Activated CD4-positive, alpha-beta T cell treated with anti-CD3 and anti-CD28 coated beads, Interleukin-2, amount 50 U/mL, for 48 hours (primary cell): Measurements from ENCODE around the gene NRG2.

Experiments used
- DNase-seq, 2 experiments: peaks; one replicate each; pipeline ENCODE4 v3.0.0-alpha.2; 2020

NRG2 gene

DNA sequence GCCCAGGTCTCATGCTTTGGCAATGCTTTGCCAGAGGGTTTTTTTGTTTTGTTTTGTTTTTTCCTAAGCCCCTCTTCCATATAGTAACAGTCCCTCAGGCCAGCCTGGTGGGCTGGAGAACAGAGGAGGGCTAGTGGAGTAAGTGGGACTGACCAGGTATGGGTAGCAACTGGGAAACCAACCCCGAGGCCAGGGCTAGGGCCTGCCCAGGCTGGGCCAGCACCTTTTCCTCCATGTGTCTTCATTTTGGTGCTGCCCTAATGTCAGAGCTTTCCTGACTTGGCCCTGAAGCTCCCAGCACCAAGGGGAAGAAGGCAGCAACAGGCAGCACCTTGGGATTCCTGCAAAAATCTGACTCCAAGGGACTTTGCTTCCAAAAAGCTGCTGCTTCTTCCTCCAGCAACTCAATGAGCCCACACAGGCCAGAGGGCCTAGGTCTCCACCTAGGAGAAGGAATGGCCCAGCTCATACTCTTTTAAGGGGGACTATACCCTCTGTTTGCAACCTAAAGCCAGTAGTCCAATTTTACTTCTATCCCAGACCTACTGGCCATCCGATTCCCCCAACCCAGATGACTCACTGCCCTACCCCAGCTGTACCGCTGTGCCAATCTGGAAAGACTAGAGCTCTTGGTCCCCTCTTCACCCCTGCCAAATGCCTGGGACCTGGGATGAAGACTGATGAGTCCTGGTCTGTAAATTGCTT, 142.4 kb downstream of the NRG2 start:
- no peak for DNase-seq

DNA sequence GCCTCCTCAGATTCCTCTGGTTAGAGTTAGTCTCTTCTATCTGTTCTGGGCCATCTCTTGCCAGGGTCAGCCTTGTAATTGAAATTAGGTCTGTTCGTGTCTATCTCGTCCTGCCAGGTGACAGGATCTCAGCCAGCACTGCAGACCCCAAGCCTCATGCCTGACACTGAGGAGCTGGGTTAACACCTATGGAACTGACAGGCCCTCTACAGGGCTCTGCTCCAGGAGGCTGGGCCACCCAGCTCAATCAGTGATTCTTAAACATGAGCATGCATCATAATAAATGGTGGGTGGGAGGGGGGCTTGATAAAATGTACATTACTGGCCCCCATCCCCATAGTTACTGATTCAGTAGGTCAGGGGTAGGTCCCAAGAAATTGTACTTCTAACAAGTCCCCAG, 144.1 kb downstream of the NRG2 start:
- DNase-seq = no peak

DNA sequence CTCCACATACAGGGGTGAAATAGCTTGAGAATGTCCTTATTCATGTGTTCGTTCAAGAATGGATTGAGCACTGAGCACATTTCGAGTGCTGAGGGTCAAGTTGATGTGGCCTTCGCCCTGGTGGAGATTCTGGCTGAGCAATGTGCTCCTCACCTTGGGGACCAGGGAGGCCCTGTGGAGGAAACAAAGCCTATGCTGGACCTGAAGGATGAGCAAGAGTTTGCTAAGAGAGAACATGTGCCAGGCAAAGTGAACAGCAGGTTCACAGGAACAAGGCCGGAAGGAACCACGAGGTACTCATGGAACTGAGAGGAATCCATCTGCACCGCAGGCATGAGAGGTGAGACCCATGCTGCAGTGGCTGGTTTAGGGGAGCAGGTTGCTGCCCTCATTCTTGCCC, 145.1 kb downstream of the NRG2 start:
- DNase-seq = no peak

DNA sequence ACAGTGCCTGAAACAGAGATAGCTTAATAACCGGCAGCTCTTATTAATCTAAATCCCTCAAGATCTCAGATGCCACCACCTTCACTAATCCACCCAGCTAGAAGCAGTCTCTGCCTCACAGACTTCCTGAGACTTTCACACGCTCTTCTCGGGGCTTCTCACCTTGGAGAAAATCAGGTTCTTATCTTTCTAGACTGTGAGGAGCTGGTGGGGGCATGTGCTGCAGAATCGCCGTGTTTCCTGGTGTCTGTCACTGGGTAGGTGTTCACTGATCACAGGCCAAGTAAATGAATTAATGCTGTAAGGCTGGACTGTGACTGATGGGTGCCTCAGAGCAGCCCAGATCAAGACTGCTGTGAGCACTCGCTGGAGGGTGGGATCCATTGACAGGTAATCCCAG, 145.8 kb downstream of the NRG2 start:
- no peak for DNase-seq

DNA sequence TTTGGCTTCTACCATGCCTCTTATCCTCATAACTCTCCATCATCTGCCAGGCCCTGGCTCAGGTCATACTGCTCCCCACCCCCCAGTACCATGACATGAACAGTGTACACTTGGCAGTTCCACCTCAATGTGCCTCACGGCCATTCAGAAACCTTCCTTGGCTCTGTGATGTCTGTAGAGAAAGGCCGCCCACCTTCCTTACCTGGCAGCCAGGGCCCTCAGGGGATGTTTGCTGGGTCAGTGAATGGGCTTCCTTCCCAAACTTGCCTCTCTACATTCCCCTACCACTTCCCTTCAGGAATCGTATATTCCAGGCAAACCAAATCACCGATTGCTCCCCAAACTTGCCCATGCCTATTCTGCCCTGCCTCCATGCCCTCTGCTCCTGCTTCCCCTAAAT, 146.4 kb downstream of the NRG2 start:
- DNase-seq = no peak

- DNase-seq = no peak
Observed at GRCh38 chr5:139895647-139896046, 147.5 kb downstream of the NRG2 start.

GRCh38 chr5:139895046-139895445, 148.1 kb downstream of the NRG2 start:
- DNase-seq = no peak

DNA sequence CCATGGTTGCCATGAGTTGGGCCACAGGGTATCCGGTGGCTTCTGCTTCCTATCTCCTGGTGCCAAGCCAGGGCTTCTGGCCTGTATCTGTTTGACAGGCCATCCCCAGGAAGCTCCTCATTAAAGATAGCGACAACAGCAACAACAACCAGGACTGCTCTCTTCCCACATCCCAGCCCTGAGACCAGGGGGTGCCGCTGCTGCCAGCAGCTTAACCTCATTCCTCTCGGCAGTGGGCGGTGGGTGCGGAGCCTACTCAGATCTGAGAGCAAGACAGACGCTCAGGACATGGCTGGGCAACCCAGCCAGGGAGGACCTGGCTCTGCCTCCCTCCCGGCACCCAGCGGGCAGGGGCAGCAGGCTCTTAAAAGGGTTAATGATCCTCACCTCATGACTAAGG, 149.2 kb downstream of the NRG2 start:
- DNase-seq = no peak

DNA sequence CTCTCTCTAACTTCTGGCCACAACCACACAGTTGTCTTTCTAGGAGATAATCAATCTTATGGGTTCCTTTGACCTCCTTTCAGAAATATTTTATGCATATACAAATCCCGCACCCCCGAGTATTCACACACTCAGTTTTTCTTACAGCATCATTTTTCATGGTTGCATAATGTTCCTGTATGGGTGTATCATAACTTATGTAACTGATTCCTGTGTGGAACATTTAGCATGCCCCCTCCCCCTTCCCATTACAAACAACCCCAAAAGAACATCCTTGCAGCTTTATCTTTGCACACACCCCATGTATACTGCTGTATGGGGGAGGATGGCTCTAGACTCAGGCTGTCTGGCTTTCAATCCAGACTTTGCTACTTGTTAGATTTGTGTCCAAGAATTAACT, 153.7 kb downstream of the NRG2 start:
- DNase-seq = no peak

GRCh38 chr5:139888370-139888769, 154.7 kb downstream of the NRG2 start:
- DNase-seq = no peak

DNA sequence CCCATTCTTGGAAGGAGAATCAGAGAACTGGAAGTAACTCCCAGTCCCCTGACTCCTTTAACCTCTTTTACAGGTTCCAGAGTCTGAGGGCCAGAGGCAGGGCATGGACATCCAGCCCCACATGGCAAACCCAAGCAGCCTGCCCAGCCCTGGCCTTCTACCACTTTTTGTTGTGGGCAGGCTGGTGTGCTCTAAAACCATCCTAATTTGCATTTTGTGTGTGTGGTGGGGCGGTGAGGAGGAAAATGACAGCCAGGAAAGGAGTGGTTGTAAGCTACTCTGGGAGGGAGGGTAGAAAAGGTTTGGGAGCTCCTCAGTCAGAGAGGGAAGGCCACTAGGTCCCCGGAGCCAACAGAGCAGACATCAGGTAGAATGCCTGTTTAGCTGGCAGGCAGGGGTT, 156.9 kb downstream of the NRG2 start:
- no peak for DNase-seq

DNA sequence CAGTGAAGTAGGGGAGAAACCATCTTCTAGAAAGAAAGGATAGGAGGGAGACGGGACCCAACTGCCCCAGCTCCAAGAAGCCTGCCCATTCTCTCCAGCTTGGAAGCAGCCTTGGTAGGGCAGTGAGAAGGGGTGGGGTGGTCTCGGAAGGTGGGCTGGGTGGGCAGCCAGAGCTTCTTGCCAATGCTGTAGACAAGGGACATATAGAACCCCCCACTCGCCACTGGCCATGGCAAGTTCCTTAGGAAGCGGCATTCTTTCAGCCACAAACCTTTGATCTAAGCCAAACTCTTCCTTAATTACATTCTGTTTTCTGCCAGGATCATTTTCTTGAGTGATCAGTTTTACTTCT, 157.3 kb downstream of the NRG2 start:
- no peak for DNase-seq

DNA sequence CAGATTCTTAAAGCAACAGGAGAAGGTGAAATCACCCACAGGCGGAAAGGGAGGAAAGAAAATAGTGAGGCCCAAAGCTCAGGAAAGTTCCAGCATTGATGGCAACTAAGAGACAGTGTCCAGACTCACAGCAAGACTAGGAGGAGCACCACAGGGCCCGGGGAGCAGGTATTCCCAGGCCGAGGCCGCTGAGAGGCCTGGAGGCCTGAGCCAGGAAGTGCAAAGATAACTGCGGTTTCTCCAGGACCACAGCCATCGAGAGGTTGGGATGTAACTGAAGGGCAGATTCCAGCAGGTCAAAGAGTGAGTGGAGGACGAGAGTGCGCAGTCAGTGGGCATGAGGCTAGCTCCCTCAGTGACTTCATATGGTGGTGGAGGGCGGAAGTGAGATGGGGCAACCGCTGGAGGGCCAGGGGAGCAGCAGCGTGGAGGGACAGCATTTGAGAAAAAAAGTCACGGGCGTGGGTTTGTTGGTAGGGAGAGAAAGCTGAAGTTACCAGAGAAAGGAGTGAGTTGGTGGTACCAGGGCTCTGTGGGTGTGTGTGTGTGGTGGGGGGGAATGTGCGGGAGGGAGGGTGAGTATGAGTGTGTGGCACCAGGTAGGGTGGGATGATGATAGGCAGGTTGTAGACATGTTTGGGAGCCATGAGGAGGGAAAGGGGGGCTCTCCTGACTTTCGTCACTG, 157.8 kb downstream of the NRG2 start:
- DNase-seq = no peak

DNA sequence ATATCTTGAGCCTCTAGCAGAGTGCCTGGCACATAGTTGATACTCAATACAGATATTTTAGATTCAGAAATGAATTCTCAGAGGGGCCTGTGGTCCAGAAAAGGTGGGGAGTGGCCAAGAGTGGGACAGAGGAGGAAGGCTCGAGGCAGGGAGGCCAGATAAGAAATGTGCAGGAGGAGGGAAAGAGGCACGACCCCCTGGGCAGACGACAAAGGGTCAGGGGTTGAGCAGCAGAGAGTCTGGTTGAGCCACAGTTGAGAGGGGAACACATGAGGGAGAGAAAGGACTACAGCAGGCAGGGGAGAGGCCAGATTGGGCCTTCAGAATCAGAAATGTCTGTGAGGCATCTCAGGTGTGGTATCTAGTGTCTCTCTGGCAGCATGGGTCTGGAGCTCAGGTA, 158.4 kb downstream of the NRG2 start:
- DNase-seq = no peak

DNA sequence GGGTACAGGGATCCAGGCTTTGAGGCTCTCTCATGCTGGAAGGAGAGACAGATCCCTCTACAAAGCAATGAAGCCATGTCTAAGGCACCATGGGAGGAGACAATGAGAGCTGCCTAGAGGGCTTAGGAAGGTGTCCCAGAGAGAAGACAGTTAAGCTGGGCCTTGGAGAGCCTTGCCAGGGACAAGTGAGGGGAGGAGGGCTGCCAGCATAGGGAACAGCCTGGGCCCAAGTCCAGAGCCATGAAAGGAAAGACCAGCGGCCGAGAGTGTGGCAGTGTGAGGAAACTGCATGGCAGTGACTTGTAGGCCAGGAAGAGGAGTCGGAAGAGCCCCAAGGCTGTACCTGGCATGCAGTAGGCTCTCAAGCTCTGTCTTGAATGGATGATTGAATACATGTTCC, 159.0 kb downstream of the NRG2 start:
- no peak for DNase-seq

- no peak for DNase-seq
Observed at GRCh38 chr5:139882961-139883539, 160.0 kb downstream of the NRG2 start.

DNA sequence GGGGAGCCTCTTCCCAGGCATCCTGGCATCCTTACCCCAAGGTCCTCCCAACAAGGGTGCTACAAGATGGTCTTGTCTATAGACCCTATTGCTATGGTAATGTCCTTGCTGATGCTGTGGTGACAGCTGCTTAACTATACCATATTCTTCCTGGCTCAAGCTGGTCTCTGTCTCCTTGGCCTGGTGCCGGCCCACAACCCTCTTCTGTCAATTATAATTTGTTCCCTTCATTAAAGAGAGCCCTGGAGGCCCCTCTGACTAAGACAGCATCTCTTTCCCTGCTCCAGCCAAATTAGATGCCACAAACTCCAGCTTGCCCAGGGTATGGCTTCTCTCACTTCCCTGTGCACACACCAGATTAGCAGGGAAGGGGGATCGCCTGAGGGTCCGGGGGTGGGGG, 160.8 kb downstream of the NRG2 start:
- no peak for DNase-seq

- DNase-seq = no peak
Observed at GRCh38 chr5:139881143-139881733, 161.9 kb downstream of the NRG2 start.

GRCh38 chr5:139880416-139881142, 162.5 kb downstream of the NRG2 start:
- no peak for DNase-seq

DNA sequence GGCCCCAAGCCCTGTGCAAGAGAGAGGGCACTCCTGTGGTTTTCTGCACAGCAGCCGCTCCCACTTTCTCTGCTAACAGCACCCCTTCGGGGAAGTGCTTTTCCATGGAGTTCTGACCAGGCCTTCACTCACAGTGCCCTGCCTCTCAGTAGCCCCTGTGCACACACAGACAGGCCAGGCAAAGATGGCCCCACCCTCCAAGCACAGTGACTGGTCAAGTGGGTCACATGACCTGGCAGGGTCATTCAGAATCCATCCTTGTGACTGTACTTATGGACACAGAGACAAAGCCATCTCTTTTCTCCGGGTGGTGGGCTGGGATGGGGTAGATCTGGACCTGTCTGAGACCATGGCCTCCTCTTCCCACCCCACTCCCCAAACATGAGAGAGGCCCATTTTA, 165.0 kb downstream of the NRG2 start:
- DNase-seq = no peak

GRCh38 chr5:139877129-139877597, 165.9 kb downstream of the NRG2 start:
- DNase-seq = peak in 1 of 2 experiments; percentile 19

GRCh38 chr5:139875957-139876356, 167.1 kb downstream of the NRG2 start:
- no peak for DNase-seq
